Esophagus squamous epithelium (tissue), 5 donors: ENCODE results near the gene PEX26. TPM values are rescaled to one million over a fixed set of nuclear protein-coding genes. Genes with fewer than 3 reads are reported as not detected.

ENCODE experiments used
- DNase-seq: peaks from one replicate; lab custom pipeline; 2025; lab: John Stamatoyannopoulos, UW
- H3K27ac ChIP-seq, 4 donors: fragments of 200-600 bp; sonication (generic); one replicate each; pipeline ENCODE4 v1.5.1; 2016 to 2019; ENCODE audit warnings: mild to moderate bottlenecking in 1 of 4
- H3K27me3 ChIP-seq, 4 donors: fragments of 200-600 bp; sonication (generic); 1 replicate in 3 of 4; 2 replicates in 1 of 4; pipeline versions ENCODE4 v1.5.1 to v1.6.0; 2017 to 2021; ENCODE audit warnings: antibody characterized with exemption in 1 of 4
- H3K36me3 ChIP-seq, 3 donors: fragments of 200-600 bp; sonication (generic); one replicate each; pipeline ENCODE4 v1.5.1; 2016 to 2019
- H3K4me1 ChIP-seq, 3 donors: fragments of 200-600 bp; sonication (generic); one replicate each; pipeline ENCODE4 v1.5.1; 2017 to 2019
- H3K4me3 ChIP-seq, 4 donors: fragments of 200-600 bp; sonication (generic); 1 replicate in 3 of 4; 2 replicates in 1 of 4; pipeline ENCODE4 v1.5.1; 2016 to 2019; ENCODE audit warnings: mild to moderate bottlenecking in 2 of 4, moderate library complexity in 1 of 4
- H3K9me3 ChIP-seq, 3 donors: fragments of 200-600 bp; sonication (generic); one replicate each; pipeline ENCODE4 v1.5.1; 2016 to 2019
- POLR2A ChIP-seq, 4 donors: fragments of 450-650 bp; IDR thresholded peaks; one replicate each; pipeline ENCODE4 v1.6.1; 2017; ENCODE audit warnings: antibody characterized with exemption in 4 of 4, mild to moderate bottlenecking in 4 of 4, moderate library complexity in 3 of 4
- WGBS, 2 donors: methylation state at CpG; one replicate each; pipeline ENCODE4 v1.1.5; 2018; 5-methylcytosine and 5-hydroxymethylcytosine counted together
- intact Hi-C: fragments of 100-400 bp; cut with DNase I; formaldehyde crosslinking; loops from one replicate; pipeline ENCODE4 v1.15.0; 2022
- small RNA-seq, 4 donors: library from RNA; depleted of rRNA; stranded (forward); fragments of <200 nt; gene quantifications; one replicate each; pipeline ENCODE3, GENCODE V24; 2016
- total RNA-seq, 4 donors: library from RNA; depleted of rRNA; stranded (reverse); fragments of >200 nt; gene quantifications; one replicate each; pipeline ENCODE4 v1.1.0, GENCODE V29; 2016
- TF ChIP-seq, protein P1 (sequence below), 6 experiments: fragments of 450-650 bp in 4 of 6; fragments of 200-600 bp in 2 of 6; sonication (generic) in 2 of 6; IDR thresholded peaks; one replicate each; pipeline ENCODE4 v1.5.1; 2016 to 2019; ENCODE audit warnings: antibody characterized with exemption in 6 of 6, mild to moderate bottlenecking in 4 of 6, moderate library complexity in 4 of 6
- donor health status: DM: yes; HTN: yes; CAD: no.

PEX26 gene
- total RNA-seq, 4 donors from 2014 or later: 17.2 to 32.3 (median 22.9) TPM

DNA sequence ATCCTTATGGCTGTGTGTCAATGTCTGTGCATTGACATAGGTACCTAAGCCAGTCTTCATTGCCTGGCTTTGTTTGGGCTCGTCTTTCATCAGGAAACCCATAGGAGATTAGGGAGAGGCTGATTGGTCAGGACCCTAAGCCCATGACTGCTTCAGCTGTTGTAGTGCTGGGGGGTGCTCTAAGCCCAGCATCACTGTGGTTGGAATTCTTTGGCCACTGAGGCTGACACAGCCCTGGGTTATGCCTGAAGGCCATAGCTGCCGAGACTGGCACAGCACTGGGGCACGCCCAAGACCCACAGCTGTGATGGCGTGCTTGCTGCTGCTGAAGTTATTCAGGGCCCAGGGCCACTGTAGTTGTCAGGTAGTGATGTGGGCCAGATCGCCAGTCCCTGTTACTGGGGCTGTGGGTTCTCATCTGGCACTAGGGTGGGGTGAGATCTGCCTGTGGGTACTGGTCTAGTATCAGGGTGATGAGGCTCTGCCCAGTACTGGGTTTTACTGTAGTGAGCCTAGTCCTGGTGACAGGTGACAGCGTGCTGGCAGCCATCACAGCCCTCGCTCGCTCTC, 77.1 kb downstream of the PEX26 start:
- 71 to 93% methylated on average over 1 to 2 of the region's 8 CpGs for WGBS, 2 donors
- peaks cover 0 to 11% (median 0%) of the 10 kb centered on the region in 3 donors for H3K36me3 ChIP-seq
- H3K4me3 ChIP-seq: no peak overlapping the region
- intact Hi-C loops: no loop called here
- no peaks in the 10 kb centered on the region for H3K27me3 ChIP-seq
- no peak for DNase-seq
- peaks cover 0 to 37% (median 5%) of the 10 kb centered on the region in 3 donors for H3K4me1 ChIP-seq
- TF ChIP-seq, protein P1, sequence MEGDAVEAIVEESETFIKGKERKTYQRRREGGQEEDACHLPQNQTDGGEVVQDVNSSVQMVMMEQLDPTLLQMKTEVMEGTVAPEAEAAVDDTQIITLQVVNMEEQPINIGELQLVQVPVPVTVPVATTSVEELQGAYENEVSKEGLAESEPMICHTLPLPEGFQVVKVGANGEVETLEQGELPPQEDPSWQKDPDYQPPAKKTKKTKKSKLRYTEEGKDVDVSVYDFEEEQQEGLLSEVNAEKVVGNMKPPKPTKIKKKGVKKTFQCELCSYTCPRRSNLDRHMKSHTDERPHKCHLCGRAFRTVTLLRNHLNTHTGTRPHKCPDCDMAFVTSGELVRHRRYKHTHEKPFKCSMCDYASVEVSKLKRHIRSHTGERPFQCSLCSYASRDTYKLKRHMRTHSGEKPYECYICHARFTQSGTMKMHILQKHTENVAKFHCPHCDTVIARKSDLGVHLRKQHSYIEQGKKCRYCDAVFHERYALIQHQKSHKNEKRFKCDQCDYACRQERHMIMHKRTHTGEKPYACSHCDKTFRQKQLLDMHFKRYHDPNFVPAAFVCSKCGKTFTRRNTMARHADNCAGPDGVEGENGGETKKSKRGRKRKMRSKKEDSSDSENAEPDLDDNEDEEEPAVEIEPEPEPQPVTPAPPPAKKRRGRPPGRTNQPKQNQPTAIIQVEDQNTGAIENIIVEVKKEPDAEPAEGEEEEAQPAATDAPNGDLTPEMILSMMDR (IDR thresholded peaks at IDR 0.05): no peak
- no peak for TF ChIP-seq POLR2A (IDR thresholded peaks at IDR 0.05)
- H3K9me3 ChIP-seq: no peaks in the 10 kb centered on the region
- no peak overlapping the region for H3K27ac ChIP-seq

Small RNAs within 50 kb of the gene (small RNA-seq; reads per million reads assigned to genes)
- 0 reads per million in 4 donors for gene AC016027.5

Other genes with a start within 250 kb of the PEX26 start
- 10 to 100 TPM; 11.2 to 30.9 (median 15.9) TPM for gene MICAL3, start 53.4 kb upstream of the PEX26 start, total RNA-seq
- gene TUBA8, start 32.8 kb downstream of the PEX26 start, total RNA-seq: 1 to 10 TPM in 1 of 4 donors, under 1 TPM in 1, not detected in 2; 0.57 to 2.1 TPM
- 1 to 10 TPM; 4.2 to 9.4 (median 5.4) TPM for gene USP18, start 72.2 kb downstream of the PEX26 start, total RNA-seq